Trophoblast cell (in vitro differentiated cells and primary cell): ENCODE results near the gene SPANXC.

Experiments
- DNase-seq, 2 donors: peaks; one replicate each; pipeline ENCODE4 v3.0.0-alpha.2; 2016
- H2AFZ ChIP-seq: 2 replicates; pipeline ENCODE4 v1.6.1; 2013; ENCODE audit warnings: low read length, moderate library complexity, mild to moderate bottlenecking; ENCODE audit not compliant: insufficient read depth, poor library complexity
- H2AK5ac ChIP-seq: 2 replicates; pipeline ENCODE4 v1.6.1; 2013; ENCODE audit warnings: mild to moderate bottlenecking, low read length
- H2BK120ac ChIP-seq: 2 replicates; pipeline ENCODE4 v1.6.1; 2013; ENCODE audit warnings: low read length, mild to moderate bottlenecking, moderate library complexity; ENCODE audit not compliant: insufficient read depth, poor library complexity
- H2BK12ac ChIP-seq: 2 replicates; pipeline ENCODE4 v1.6.1; 2013; ENCODE audit warnings: mild to moderate bottlenecking, low read length, moderate library complexity
- H2BK5ac ChIP-seq: 2 replicates; pipeline ENCODE4 v1.6.1; 2013; ENCODE audit warnings: low read length, low read depth, moderate library complexity, mild to moderate bottlenecking; ENCODE audit not compliant: poor library complexity
- H3K14ac ChIP-seq: 2 replicates; pipeline ENCODE4 v1.6.1; 2013; ENCODE audit warnings: mild to moderate bottlenecking, low read length
- H3K18ac ChIP-seq: 2 replicates; pipeline ENCODE4 v1.6.1; 2013; ENCODE audit warnings: mild to moderate bottlenecking, low read length
- H3K23ac ChIP-seq: 2 replicates; pipeline ENCODE4 v1.6.1; 2013; ENCODE audit warnings: low read length
- H3K27ac ChIP-seq: 2 replicates; pipeline ENCODE4 v1.5.1; 2013; ENCODE audit warnings: low read depth, mild to moderate bottlenecking, inconsistent platforms, low read length, moderate library complexity
- H3K27me3 ChIP-seq: 2 replicates; pipeline ENCODE4 v1.6.1; 2013; ENCODE audit warnings: inconsistent platforms, mild to moderate bottlenecking, low read length, moderate library complexity; ENCODE audit not compliant: insufficient read depth
- H3K36me3 ChIP-seq, 2 experiments: 1 replicate in 1 of 2; 2 replicates in 1 of 2; pipeline ENCODE4 v1.6.1; 2013; ENCODE audit warnings: low read length in 2 of 2, mild to moderate bottlenecking in 2 of 2, moderate library complexity in 1 of 2; ENCODE audit not compliant: insufficient read depth in 2 of 2, control insufficient read depth in 1 of 2
- H3K4ac ChIP-seq: 2 replicates; pipeline ENCODE4 v1.6.1; 2013; ENCODE audit warnings: low read depth, mild to moderate bottlenecking, low read length, moderate library complexity
- H3K4me1 ChIP-seq, 2 experiments: 1 replicate in 1 of 2; 2 replicates in 1 of 2; pipeline ENCODE4 v1.6.1; 2013; ENCODE audit warnings: low read length in 2 of 2, mild to moderate bottlenecking in 2 of 2, moderate library complexity in 1 of 2; ENCODE audit not compliant: insufficient read depth in 2 of 2, control insufficient read depth in 1 of 2
- H3K4me2 ChIP-seq: 2 replicates; pipeline ENCODE4 v1.6.1; 2013; ENCODE audit warnings: inconsistent platforms, mild to moderate bottlenecking, low read length, moderate library complexity
- H3K4me3 ChIP-seq: 2 replicates; pipeline ENCODE4 v1.5.1; 2013; ENCODE audit warnings: mild to moderate bottlenecking, low read depth, low read length, inconsistent platforms
- H3K79me1 ChIP-seq: one replicate; pipeline ENCODE4 v1.6.1; 2013; ENCODE audit warnings: low read length
- H3K79me2 ChIP-seq: 2 replicates; pipeline ENCODE4 v1.6.1; 2013; ENCODE audit warnings: low read length, mild to moderate bottlenecking; ENCODE audit not compliant: control insufficient read depth, insufficient read depth, poor library complexity
- H3K9ac ChIP-seq: 2 replicates; pipeline ENCODE4 v1.6.1; 2013; ENCODE audit warnings: mild to moderate bottlenecking, low read length
- H3K9me3 ChIP-seq: 2 replicates; pipeline ENCODE4 v1.6.1; 2013; ENCODE audit warnings: low read depth, mild to moderate bottlenecking, control low read depth, inconsistent platforms, low read length; ENCODE audit not compliant: insufficient read depth
- H4K12ac ChIP-seq: 2 replicates; pipeline ENCODE4 v1.6.1; 2013; ENCODE audit warnings: low read depth, mild to moderate bottlenecking, low read length, moderate library complexity
- H4K8ac ChIP-seq: 2 replicates; pipeline ENCODE4 v1.6.1; 2013; ENCODE audit warnings: low read depth, mild to moderate bottlenecking, low read length, moderate library complexity
- H4K91ac ChIP-seq: one replicate; pipeline ENCODE4 v1.6.1; 2013; ENCODE audit warnings: low read depth, mild to moderate bottlenecking, low read length, moderate library complexity
- WGBS: extraction: QIAGEN DNeasy Blood & Tissue Kit; methylation state at CpG from one replicate; pipeline ENCODE4 v1.1.7; 2013; ENCODE audit warnings: missing lambda C conversion rate; ENCODE audit not compliant: insufficient read length, insufficient coverage; ENCODE audit errors: extremely low coverage; 5-methylcytosine and 5-hydroxymethylcytosine counted together

Gene SPANXC

DNA sequence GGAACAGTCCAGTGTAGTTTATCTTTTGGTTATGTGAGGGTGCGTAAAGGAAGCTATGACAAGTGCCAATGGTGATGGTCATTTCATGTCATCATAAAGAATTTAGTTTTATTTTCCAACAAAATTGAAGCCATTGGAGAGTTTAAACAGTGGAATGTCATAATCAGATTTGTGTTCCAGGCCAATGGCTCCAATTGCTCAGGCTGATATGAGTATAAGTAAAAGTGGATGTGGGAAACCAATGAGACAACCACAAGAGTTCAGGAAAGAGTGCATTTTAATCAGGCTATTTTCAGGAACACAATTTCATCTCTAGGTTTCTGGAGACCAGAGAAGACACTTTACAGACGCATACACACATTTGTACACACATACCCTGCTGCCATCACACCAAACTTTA, 20.7 kb downstream of the SPANXC start:
- Histone ChIP-seq H2BK12ac (no peak overlapping the region), H3K4ac (no peak overlapping the region), H4K12ac (no peak overlapping the region), H3K79me2 (no peaks in the 10 kb centered on the region), H3K36me3 (no peaks in the 10 kb centered on the region), H3K27ac (no peak overlapping the region), H3K4me1 (no peaks in the 10 kb centered on the region), H3K27me3 (no peaks in the 10 kb centered on the region), H4K8ac (no peak overlapping the region), H3K4me3 (no peak overlapping the region), H2AFZ (no peak overlapping the region), H2BK120ac (no peak overlapping the region), H2AK5ac (no peak overlapping the region), H2BK5ac (no peak overlapping the region), H4K91ac (no peak overlapping the region), H3K9me3 (no peaks in the 10 kb centered on the region), H3K23ac (no peak overlapping the region), H3K4me2 (no peak overlapping the region), H3K9ac (no peak overlapping the region), H3K79me1 (no peaks in the 10 kb centered on the region), H3K18ac (no peak overlapping the region), H3K14ac (no peak overlapping the region)
- no CpG with 5 or more reads among the region's 2 CpGs for WGBS
- no peak for DNase-seq

DNA sequence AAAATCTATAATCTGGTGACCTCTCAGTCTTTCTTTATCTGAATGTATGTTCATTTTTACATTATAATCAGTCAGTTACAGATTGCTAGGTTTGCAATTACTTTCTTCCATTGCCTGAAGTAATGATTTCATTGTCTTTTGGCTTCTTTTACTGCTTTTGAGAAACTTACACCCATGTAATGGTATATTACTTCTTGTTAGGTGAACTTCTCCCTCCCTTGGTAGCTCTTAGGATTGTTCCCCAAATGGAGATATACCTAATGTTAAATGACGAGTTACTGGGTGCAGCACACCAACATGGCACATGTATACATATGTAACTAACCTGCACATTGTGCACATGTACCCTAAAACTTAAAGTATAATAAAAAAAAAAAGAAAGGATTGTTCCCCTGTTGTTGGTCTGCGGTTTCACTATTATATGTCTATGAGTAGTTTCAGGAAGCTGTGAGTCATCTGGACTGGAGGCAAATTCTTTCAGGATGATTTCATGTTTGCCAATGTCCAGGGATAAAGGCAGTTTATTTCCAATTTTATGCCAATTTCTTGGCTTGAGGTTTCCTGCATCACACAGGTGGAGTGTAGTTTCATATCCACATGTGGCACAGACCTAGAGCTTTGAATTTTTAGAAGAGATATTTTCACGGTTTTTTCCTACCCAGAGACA, 21.8 kb downstream of the SPANXC start:
- Histone ChIP-seq H3K18ac (no peak overlapping the region), H3K27me3 (no peaks in the 10 kb centered on the region)
- WGBS: no CpG with 5 or more reads among the region's 3 CpGs

DNA sequence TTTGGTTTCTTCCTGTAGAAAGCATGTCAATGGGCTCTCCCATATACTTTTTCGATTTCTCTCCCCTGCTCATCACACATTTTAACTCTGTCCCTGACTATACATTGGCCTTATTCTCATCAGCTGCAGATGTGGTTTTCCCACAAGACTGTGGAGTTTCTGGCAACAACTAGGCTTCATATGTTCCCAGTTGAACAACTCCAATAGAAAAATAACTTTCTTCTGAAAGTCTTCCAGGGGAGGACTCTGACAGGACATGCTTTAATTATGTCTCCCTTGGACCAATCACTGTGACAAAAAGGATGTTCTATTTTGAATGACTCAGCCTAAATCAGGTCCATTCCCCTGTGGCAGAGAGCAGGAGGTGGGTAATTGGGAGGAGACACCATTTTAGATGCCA, 28.1 kb downstream of the SPANXC start:
- Histone ChIP-seq H2AFZ (no peak overlapping the region), H3K14ac (no peak overlapping the region), H3K18ac (no peak overlapping the region), H3K9me3 (no peaks in the 10 kb centered on the region), H4K8ac (no peak overlapping the region), H3K4ac (no peak overlapping the region), H3K4me1 (no peaks in the 10 kb centered on the region), H3K4me3 (no peak overlapping the region), H3K79me2 (no peaks in the 10 kb centered on the region), H4K91ac (no peak overlapping the region), H3K23ac (no peak overlapping the region), H2BK5ac (no peak overlapping the region), H3K27ac (no peak overlapping the region), H3K27me3 (no peaks in the 10 kb centered on the region), H2BK12ac (no peak overlapping the region), H2AK5ac (no peak overlapping the region), H3K9ac (no peak overlapping the region), H3K36me3 (no peaks in the 10 kb centered on the region), H4K12ac (no peak overlapping the region), H3K79me1 (no peaks in the 10 kb centered on the region), H2BK120ac (no peak overlapping the region), H3K4me2 (no peak overlapping the region)
- WGBS: no CpG with 5 or more reads among the region's 1 CpG
- DNase-seq: no peak

More for the DNA sequence above, 21.8 kb downstream of the SPANXC start:
- no peak overlapping the region for H4K91ac ChIP-seq
- H3K27ac ChIP-seq: no peak overlapping the region
- H2AK5ac ChIP-seq: no peak overlapping the region
- H3K4me1 ChIP-seq: no peaks in the 10 kb centered on the region
- no peak overlapping the region for H3K4me3 ChIP-seq
- no peaks in the 10 kb centered on the region for H3K9me3 ChIP-seq
- peak in 1 of 2 donors; percentile 15 for DNase-seq
- no peaks in the 10 kb centered on the region for H3K36me3 ChIP-seq
- no peak overlapping the region for H3K4me2 ChIP-seq
- H4K12ac ChIP-seq: no peak overlapping the region
- no peak overlapping the region for H2AFZ ChIP-seq
- no peak overlapping the region for H2BK120ac ChIP-seq
- H3K4ac ChIP-seq: no peak overlapping the region
- H2BK12ac ChIP-seq: no peak overlapping the region
- no peak overlapping the region for H3K23ac ChIP-seq
- H3K14ac ChIP-seq: no peak overlapping the region
- H3K9ac ChIP-seq: no peak overlapping the region
- H2BK5ac ChIP-seq: no peak overlapping the region
- H3K79me1 ChIP-seq: no peaks in the 10 kb centered on the region
- H3K79me2 ChIP-seq: no peaks in the 10 kb centered on the region
- no peak overlapping the region for H4K8ac ChIP-seq

DNA sequence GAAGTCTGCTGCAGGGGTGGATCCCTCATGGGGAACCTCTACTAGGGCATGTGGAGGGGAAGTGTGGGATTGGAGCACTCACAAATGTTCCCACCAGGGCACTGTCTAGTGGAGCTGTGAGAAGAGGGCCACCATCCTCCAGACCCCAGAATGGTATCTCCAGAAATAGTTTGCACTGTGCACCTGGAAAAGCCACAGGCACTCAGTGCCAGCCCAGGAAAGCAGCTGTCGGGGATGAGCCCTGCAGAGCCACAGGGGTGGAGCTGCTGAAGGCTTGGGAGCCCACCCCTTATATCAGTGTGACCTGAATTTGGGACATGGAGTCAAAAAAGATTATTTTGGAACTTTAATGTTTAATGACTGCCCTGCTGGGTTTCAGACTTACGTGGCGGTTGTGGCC, 40.4 kb downstream of the SPANXC start:
- Histone ChIP-seq H2BK12ac (no peak overlapping the region), H4K8ac (no peak overlapping the region), H4K91ac (no peak overlapping the region), H3K4me1 (peaks cover 2 to 3% of the 10 kb centered on the region in 2 experiments), H3K27me3 (no peaks in the 10 kb centered on the region), H3K79me2 (no peaks in the 10 kb centered on the region), H4K12ac (no peak overlapping the region), H3K36me3 (no peaks in the 10 kb centered on the region), H2BK5ac (no peak overlapping the region), H3K79me1 (no peaks in the 10 kb centered on the region), H3K4ac (no peak overlapping the region), H3K14ac (no peak overlapping the region), H3K4me2 (no peak overlapping the region), H2BK120ac (no peak overlapping the region), H3K4me3 (no peak overlapping the region), H3K18ac (no peak overlapping the region), H2AFZ (no peak overlapping the region), H3K27ac (no peak overlapping the region), H3K9me3 (no peaks in the 10 kb centered on the region), H3K23ac (no peak overlapping the region), H2AK5ac (no peak overlapping the region), H3K9ac (no peak overlapping the region)
- WGBS: no CpG with 5 or more reads among the region's 3 CpGs
- no peak for DNase-seq
